Hepatic stellate cell (primary cell): ENCODE results near the gene ARRB1.
"Not testable (repeated sequence)": the region's sequence is repeated elsewhere in the genome, so short reads cannot be mapped to it uniquely, and the experiment has no call there.

Experiments used
- DNase-seq: peaks from one replicate; pipeline ENCODE4 v3.0.0; 2011; ENCODE audit warnings: low spot score

Gene ARRB1

GRCh38 chr11:75371949-75372876 is 20.8 kb upstream of the ARRB1 start:
- no peak for DNase-seq

DNA sequence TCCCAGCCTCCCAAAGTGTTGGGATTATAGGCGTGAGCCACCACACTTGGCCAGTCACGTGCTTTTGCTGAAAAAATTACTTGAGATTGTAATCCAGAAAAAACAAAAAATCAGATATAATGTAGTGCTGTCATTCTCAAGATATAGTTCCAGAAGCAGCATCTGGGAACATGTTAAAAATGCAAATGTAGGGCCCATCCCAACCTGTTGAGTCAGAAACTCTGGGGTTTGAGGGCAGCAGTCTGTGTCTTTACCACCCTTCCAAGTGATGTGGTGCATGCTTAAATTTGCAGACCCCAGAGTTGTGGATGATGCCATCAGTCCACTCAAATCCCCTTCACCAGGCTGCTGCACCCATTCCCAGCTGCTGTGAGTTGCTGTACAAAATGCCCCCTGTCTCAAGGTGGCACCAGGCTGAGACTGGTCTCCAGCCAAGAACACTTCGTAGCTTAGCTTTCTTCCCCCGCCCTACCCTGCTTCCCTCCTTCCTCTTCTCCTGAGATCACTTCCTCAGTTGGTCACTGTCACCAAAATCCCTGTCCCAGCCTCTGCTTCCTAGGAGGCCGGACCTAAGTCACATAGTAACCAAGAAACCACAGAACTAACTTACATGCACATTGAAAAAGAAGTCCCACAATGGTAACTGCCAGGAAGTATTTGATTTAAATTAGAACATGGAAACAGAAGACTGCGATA is 18.2 kb upstream of the ARRB1 start:
- no peak for DNase-seq

- DNase-seq, result not testable (repeated sequence)
These were observed 15.4 kb upstream of the ARRB1 start for GRCh38 chr11:75366826-75367225.

DNA sequence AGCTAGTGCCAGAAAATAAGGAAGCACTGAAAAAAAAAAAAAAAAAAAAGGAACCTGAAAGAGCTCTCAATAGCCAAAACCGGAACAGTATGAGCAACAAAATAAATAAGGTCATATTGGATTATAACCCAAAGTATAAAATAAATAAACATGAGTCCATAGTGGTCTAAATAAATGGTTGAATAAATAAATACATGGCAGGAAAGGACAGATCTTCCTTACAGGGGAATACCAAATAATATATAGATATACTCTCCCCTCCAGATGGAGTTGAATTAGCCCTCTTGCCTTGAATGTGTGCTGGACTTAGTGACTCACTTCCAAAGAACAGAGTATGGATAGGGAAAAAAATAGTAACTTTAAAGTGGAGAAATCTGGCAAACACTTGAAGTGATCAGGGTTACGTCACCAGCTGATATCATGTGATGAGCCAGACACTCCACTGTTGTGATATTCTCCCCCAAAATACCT is 14.3 kb upstream of the ARRB1 start:
- DNase-seq, result no peak

DNA sequence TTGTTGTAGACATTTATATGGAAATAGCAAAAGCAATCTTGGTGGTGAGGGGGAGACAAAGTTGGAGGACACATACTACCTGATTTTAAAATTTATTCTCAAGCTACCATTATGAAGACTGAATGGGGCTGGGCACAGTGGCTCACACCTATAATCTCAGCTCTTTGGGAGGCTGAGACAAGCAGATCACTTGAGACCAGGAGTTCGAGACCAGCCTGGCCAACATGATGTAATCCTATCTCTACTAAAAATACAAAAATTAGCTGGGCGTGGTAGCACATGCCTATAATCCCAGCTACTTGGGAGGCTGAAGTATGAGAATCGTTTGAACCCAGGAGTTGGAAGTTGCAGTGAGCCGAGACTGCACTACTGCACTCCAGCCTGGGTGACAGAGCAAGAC is 10.8 kb upstream of the ARRB1 start:
- DNase-seq, result not testable (repeated sequence)

DNA sequence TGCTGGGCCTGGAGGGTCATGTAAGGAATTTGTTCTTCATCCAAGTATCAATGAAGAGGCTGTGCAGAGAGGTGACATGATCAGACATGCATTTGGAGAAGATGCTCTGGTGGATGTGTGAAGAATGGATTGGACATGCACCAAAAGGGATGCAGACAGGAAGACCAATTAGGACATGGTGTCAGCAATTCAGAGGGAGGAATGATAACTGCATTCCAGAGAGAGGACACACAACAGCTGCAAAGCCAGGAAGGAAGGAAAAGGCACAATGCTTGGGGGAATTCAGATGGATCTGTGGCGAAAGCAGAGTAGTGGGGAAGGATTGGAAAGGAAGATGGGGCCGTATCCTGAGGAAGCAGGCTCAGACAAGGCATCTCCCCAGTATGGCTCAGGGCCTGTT is 5.2 kb upstream of the ARRB1 start:
- no peak for DNase-seq

DNA sequence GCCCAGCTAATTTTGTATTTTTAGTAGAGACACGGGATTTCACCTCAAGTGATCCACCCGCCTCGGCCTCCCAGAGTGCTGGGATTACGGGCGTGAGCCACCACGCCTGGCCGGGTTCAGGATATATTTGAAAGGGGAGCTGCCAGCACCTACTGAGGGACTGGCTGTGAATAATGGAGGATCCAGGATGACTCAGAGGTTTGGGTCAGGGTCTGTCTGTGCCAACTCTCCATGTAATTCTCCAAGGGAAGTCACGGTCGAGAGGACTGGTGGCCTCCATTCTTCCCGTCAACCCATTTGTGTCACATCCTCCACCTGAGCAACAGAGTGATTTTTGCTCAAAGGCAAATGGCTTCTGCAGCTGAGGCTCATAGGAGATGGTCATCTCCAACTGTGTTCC is 3.6 kb upstream of the ARRB1 start:
- DNase-seq, result no peak

GRCh38 chr11:75352588-75353206 is 1.2 kb upstream of the ARRB1 start:
- no peak for DNase-seq

- DNase-seq, result peak; percentile 49
These were observed 528 bp upstream of the ARRB1 start for GRCh38 chr11:75351791-75352587.

DNA sequence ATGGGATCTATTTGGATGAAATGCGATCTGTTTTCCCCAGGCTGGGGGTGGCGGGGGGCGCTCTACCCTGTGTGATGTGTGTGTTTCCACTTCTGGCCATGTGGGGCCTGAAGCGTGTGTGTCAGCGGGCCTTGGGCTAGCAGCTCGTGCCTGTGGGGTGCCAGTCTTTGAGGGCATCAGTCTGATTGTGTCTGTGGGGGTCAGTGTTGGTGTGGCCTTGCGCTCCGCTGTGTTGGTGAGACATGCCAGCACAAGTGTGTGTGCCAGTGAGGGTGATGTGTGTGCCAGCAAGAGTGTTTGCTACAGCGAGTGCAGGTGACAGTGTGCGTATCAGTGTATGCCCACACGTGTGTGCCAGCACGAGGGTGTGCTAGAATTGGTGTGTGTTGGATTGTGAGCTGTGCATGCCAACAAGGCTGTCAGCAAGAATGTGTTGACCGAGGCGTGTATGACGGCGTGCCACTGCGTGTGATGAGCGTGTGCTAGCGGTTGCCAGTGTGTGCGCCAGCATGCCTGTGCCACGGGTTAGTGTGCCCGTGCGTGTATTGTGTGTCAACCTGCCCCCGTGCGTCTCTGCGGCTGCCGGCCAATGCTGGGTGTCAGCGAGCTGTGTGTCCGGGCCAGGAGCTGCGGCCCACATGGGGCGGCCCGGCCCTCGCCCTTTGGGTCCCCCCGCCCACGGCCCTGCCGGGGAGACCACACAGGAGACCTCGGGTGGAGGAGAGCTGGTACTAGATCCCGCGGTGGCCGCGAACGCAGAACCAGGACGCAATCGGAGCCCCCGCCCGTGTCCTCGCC is 519 bp downstream of the ARRB1 start:
- DNase-seq, result peak; percentile 50

- DNase-seq, result no peak
These were observed 1.2 kb downstream of the ARRB1 start for GRCh38 chr11:75350122-75350742.

DNA sequence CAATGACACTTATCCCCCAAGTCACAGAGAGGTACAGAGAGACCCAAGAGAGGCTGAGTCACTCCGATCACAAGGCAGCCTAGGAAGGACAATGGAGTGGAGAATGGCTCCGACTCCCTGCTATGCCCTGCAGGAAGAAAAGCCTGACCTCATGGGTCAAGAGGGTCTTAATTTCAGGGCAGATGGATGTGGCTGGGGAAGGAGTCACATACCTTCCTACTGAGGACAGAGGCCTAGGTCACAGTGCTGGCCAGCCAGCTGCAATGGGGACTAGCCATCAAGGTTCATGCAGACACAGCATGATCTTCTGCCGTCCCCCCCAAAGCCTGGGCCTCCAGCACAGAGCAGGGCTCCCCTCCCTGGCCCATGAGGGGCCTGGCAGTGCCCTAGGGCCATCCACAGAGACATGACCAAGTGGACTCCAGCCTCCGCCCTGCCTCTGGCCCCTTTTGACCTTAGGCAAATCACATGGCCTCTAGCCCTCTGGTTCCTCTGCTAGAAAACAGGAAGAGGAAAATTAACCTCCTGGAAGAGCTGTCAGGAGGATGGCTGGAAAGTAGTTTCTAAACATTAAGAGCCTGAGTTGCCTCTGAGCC is 1.8 kb downstream of the ARRB1 start:
- DNase-seq, result no peak

- peak; percentile 93 for DNase-seq
These were observed 3.5 kb downstream of the ARRB1 start for GRCh38 chr11:75347781-75348566.

GRCh38 chr11:75346912-75347647 is 4.4 kb downstream of the ARRB1 start:
- DNase-seq, result peak; percentile 54

DNA sequence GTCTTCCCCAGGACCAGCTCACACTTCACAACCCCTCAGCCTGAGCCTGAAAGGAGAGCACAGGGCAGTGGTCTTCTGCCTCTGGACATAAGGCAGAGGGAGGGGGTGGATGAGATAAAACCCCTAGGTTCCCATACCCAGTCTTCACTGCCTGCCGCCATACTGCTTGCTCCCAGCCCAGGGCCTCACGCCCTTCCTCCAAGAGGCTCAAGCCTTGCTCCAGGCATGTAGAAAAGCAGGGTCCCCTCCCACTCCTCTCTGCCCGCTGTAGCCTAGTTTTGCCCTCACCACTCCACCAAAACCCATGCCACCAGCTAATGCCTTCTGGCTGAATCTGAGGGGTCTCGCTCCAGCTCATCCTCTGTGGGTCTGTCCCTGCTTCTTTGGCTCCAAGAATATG is 5.2 kb downstream of the ARRB1 start:
- DNase-seq, result no peak

- DNase-seq, result no peak
These were observed 5.9 kb downstream of the ARRB1 start for GRCh38 chr11:75345455-75346160.

DNA sequence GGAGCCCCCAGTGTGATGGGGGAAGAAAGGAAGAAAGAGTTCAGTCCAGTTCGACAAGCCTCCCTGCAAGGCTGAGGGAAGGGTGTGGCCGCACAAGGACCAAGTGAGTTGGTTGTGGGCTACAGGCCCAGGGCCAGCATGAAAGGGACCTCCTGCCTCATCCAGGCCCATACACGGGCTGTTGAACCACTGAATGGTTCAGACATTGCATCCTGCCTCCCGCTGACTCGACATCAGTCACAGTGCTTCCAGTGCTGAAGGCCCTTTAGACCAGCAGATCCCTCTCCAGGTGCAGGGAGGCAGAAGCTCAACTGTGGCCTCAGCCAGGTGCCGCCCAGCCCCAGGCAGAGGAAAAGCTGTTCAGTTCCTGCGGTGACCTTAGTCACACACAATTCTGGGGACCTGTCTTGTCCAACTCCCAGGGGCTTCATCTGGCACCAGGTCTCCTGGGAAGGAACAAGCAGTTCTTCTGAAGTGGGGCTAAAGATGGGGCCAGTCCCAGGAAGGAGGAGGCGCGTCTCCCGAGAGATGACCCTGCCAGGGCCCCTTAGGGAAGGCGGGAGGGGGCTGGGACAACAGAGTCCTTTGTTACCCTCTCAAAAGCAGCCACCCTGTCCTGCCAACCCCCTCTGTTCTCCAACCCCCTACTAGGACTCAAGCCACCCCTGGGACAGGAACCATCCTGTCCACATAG is 6.6 kb downstream of the ARRB1 start:
- no peak for DNase-seq
